Pulmonary artery endothelial cell (primary cell): ENCODE measurements around the gene NR1H4. TPM values are rescaled to one million over a fixed set of nuclear protein-coding genes. Genes with fewer than 3 reads are reported as not detected.
"Not testable (repeated sequence)": the region's sequence is repeated elsewhere in the genome, so short reads cannot be mapped to it uniquely, and the experiment has no call there.

Source experiments
- DNase-seq: peaks from one replicate; pipeline ENCODE4 v3.0.0-alpha.2; 2011; ENCODE audit warnings: low read depth, low spot score
- total RNA-seq: library from RNA; depleted of rRNA; stranded (reverse); fragments of >200 nt; gene quantifications from 2 replicates; pipeline ENCODE4 v1.2.3, GENCODE V29; 2014

The NR1H4 gene
- total RNA-seq, 1 donor from 2014 or later: not detected

- DNase-seq: no peak
These were observed 1.3 kb upstream of the NR1H4 start for GRCh38 chr12:100472325-100472724.

DNA sequence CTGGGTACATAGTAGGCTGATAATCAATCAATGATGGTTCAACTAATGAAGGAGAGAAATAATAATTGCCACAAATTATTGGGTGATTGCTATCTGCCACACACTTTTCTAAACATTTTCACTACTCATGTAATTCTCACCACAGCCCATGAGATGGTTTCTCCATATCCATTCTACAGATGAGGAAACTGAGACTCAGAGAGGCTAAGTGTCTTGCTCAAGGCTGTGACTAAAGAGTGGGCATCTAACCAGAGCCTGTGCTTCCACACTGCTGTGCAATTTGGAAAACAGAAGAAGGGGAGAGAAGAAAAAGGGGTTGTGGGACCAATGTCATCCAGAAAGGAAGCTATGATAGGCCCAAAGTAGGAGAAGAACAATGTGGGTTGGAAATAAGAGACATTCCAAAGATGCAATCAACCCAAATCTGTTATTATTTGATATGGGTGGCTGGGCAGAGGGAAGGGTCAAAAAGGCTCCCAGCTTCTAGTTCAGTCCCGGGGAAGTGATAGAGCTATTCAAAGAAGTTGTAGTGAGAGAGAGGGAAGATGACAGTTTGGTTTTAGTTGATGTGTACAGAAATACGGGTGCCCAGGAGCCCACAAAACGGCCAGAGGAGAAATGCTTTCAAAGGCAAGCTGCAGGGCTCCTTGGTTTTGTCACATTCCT lies 483 bp upstream of the NR1H4 start:
- no peak for DNase-seq

DNA sequence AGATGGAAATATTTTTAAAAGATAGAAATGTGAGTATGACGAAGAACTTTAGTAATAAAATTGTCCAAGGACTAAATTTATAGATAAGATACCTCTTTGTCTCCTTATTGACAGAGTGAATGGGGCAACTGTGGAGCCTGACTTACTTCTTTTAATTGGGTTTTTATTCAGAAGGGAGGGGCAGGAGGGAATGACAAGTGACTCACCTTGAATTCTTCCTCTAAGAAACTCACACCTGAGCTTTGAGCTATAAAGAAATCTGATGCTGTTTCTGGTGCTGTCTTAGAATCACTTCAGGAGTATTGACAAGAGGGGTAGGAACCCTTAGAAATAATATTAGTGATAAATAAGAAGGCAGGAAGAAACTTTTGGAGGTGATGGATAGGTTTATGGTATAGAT lies 951 bp downstream of the NR1H4 start:
- no peak for DNase-seq

- no peak for DNase-seq
These were observed 2.5 kb downstream of the NR1H4 start for GRCh38 chr12:100476013-100476751.

GRCh38 chr12:100481021-100481420 lies 7.4 kb downstream of the NR1H4 start:
- no peak for DNase-seq

DNA sequence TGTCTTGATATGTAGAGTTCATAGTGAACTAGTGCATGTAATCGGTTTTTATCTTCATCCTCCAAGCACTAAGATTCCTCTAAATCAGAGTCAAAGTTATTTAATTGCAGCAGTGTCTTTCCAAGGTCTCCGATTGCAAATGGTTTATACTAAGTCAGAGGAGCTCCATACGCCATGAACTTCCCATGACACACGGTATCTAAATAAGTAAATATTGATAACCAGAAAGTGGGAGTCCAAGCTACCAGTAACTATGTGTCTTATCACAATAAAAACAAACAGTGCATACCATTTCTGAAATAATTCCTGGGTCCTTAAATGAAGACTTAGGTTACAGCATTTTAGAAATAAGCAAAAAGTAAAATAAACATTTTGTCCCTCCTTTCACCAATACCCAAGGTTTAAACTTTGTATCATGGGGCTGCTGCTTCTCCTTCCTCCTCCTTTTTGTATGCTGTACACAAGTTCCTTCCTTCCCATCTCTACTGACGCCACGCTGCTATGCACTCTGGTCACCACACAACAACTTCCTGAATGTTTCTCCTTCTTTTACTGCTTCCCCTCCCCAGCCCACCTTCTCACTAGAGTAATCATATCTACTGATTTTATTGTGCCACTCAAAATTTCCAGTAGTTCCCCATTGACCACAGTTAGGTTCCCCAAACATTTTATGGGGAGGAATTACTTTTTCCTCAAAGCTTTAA lies 10.7 kb downstream of the NR1H4 start:
- DNase-seq: no peak

GRCh38 chr12:100484891-100485471 lies 11.3 kb downstream of the NR1H4 start:
- no peak for DNase-seq

DNA sequence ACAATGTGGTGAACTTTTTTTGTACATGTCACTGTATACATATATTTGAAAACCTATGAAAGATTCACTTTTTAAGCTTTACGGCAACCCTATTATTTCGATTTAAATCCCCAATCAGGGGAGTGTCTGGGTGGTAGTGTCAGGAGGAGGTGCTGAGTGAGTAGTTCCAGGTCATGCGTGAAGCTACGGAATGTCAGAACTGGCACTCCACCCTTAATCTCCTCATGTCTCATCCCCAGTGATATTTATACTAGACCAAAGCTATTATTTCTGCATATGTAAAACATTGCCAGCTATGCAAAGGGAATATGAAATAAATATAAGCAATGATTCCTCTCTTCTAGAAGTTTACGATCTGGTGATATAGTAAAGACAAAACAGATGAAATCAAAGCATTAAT lies 12.3 kb downstream of the NR1H4 start:
- DNase-seq: no peak

DNA sequence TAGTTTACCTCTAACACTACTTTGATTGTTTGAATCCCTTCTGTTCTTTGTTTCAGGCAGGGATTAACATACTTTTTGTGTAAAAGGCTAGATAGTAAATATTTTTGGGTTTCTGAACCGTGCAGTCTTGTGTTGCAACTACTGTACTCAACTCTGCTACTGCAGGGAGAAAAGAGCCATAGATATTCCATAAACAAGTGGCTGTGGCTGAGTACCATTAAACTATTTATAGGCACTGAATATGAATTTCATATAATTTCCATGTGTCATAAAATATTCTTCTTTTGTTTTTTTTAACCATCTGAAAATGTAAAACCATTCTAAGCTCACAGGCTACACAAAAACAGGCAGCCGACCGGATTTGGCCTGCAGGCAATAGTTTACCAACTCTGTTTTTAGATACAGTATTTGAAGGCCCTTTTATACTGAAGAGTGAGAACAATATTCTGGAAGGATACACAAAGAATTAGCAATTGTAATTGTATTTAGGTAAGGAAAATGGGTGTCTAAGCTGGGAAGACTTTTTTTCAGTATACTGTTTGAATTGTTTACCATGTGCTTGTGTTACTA lies 15.7 kb downstream of the NR1H4 start:
- DNase-seq: no peak

GRCh38 chr12:100490056-100490455 lies 16.4 kb downstream of the NR1H4 start:
- DNase-seq: no peak

DNA sequence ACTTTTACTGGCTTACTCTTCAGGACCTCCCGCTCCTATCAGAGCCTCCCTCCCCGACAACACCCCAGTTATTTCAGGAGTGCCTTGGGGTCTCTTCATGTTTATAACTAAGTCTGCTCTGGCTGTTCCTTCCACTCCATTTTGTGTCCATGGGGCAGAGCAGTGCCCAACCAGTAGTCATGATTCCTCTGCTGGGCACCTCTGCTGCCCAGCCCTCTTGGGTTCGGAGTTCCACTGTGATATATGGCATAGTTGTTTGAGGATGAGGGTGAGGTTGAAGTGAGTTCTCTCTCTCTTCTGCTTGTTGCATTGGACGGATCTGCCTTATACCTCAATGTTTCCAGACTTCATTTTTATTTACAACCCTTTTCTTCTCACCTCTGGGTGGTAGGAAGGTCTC lies 17.4 kb downstream of the NR1H4 start:
- DNase-seq: no peak

DNA sequence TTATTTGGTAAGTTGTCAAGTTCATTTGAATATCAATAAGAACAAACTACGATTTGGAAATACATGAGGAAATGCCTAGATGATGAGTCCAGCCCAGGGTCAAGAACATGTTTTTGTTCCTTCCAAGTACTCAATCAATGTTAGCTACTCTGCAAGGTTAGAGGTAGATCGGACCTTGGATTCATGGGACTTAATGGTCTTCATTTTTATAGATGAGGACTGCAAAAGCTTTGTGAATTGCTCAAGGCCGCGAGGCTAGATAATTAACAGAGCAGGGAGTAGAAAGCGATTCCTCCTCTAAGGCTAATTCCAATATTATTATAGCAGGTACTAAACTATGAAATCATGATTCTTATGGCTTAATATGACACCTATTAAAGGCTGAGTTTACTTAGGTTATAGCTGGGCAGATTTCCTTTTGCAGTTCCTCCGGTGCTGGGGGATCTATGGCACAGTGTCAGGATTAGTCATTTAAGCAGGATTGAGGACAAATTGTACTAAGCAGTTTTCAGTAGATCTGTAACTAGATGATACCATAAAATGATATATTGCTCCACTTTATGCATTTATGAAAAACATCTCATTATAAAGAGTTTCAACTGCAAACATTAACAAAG lies 19.8 kb downstream of the NR1H4 start:
- DNase-seq: no peak

DNA sequence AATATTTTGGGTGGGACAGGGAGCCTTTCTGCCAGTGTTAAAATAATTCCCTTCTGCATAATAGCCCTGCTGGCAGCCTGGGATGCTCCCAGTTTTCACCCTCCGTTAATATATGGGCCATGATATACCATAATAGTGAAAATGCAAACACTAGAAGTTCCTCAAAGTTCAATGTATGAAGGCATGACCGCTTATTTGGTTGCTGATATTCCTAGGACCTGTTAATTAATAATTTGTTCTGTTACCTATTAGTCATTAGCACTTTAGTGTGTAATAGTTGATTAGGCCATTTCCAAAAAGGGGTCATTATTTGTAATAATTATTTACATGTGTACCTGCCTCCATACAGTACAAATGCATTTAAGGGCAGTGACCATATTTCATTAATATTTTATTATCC lies 20.4 kb downstream of the NR1H4 start:
- DNase-seq: no peak

DNA sequence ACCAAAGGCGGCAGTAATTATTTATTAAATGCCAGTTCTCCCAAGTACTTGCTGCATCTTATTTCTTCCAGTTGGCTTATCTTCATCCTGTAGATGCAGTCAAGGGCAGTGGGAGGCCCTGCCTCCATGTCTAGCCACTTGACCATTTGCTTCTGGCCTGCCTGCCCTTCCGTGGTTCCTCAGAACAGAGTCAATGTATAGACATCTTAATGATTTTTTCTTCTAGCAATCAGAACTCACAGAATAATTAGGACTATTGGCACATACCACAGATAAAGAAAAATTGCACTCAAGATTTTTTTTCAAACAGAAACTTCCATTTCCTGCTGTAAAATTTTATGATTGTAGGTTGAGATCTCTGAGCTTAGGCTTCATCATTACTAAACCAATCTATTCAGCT lies 20.9 kb downstream of the NR1H4 start:
- DNase-seq: no peak

DNA sequence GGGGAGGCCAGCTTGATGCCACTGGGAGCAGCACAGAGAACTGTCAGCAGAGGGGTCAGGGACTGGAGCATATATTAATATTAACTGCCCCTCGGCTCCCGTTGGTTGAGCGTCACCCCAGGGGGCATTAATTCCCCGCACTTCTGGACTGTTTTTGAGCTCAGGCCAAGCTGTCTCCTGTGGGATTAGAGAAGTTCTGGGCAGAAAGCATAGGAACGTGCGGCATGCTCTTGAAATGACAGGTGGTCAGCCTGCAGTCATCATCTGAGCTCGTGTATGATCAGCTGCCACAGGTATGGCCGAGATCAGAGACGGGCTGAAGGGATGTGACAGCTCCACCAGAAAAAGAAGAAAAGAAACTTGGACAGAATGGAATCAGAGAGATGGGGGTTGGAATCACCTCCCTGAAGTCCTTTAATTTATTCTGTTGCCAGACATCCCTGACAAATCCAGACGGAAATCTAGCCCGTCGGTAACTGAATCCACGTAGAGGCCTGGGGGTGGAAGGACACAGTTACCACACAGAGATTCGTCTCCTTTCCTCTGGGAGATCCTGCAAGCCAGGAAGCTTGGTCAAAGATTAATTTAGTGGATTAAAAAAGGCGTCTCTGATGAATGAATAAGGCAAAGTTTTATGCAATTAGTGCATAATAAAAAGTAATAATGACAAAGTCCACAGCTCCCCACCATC lies 23.6 kb downstream of the NR1H4 start:
- DNase-seq: no peak

GRCh38 chr12:100498141-100498540 lies 24.5 kb downstream of the NR1H4 start:
- DNase-seq: no peak

DNA sequence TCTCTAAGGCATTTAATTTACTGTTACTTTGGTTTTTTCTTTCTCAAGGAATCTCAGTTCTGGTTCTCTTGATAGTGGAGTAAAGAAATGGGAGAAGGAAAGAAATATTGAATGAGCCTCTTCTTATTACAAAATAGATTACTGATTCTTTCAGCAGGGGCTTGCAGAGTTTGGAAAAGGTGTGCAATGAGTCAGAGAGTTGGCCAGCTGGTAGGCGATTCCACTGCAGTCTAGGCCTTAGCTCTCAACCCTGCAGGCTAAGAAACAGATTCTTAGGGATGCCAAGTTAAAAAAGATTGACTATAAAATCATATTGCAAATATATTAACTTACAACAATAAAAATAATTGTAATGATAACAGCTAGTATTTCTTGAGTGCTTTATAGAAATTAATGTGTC lies 25.8 kb downstream of the NR1H4 start:
- DNase-seq: no peak

- DNase-seq: not testable (repeated sequence)
These were observed 29.1 kb downstream of the NR1H4 start for GRCh38 chr12:100502718-100503117.

DNA sequence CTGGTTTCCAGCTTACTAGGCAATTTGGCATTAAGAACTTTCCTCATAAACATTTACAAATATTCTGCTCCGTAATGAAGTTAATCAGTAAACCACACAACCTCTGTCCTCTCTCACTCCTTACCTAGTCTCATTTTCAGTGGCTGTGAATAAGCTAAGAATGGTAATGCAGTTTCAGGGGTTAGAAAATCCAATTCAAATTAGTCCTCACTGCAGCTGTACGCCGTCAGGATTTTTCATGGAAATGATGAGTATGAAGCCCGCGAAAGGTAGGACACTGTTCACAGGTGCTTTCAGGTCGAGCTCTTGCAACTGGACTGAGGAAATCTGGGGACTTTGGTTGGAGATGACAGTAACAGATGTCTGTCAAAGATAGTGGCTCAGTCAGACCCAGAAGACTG lies 29.6 kb downstream of the NR1H4 start:
- DNase-seq: no peak

GRCh38 chr12:100504804-100505203 lies 31.1 kb downstream of the NR1H4 start:
- no peak for DNase-seq

DNA sequence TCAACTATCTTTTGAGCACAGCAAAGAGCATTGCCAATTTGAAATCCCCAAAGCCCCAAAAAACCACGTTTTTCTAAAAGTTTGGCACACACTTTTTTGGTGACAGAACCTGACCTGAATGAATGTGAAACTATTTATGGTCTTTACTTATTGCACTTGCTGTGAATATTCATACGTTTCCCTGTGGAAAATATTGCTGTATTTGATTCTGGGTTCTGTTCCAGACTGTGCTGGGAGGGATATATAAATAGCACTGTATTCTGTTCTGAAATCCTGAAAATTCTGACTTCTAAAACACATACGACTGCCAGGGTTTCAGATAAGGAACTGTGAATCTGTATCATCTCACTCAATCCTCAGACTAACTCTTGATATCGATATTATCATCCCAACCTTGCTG lies 35.1 kb downstream of the NR1H4 start:
- no peak for DNase-seq
